ENCODE data around the gene MOCOS.
A peak's percentile ranks its signal among the peaks of the same experiment; 100 is the strongest.

Gene MOCOS

DNA sequence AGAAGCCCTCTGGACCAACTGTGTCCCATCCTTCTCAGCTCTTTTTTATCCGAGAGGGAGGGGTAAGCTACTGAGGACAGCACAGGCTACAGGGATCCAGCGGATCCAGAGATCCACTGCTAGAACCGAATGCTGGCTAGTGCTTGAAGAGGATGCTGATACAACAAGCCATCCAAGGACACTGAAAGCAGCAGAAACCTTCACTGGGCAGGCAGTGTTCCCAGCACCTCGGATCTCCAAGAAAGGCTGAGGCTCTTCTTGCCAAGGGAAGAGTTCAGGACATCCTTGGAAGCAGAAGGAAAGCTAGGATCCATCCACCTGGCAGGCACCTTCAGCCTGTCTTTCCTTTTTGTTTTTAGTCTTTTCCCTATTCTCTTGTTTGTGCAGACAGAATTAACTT, 97.0 kb downstream of the MOCOS start:
- no peak overlapping the region for H3K4me3 ChIP-seq (ENCODE audit: low read length in 2 of 2)
- no peaks in the 10 kb centered on the region for H3K9me3 ChIP-seq (ENCODE audit: control insufficient read depth in 2 of 2, low read length in 2 of 2)
- no peak overlapping the region for H3K27ac ChIP-seq (ENCODE audit: low read depth in 2 of 2, low read length in 2 of 2)
- H3K36me3 ChIP-seq (ENCODE audit: control insufficient read depth in 2 of 2, insufficient read depth in 2 of 2, low read length in 2 of 2) = no peaks in the 10 kb centered on the region
- no peak overlapping the region for H3K9ac ChIP-seq (ENCODE audit: low read depth in 1 of 2, low read length in 2 of 2)
- peaks cover 0 to 2% of the 10 kb centered on the region in 2 donors for H3K27me3 ChIP-seq (ENCODE audit: control insufficient read depth in 2 of 2, insufficient read depth in 2 of 2, low read length in 2 of 2)
- H3K4me1 ChIP-seq (ENCODE audit: control insufficient read depth in 2 of 2, insufficient read depth in 2 of 2, low read length in 2 of 2) = no peaks in the 10 kb centered on the region

- Histone ChIP-seq H3K9me3 (ENCODE audit: control insufficient read depth in 2 of 2, low read length in 2 of 2) (no peaks in the 10 kb centered on the region), H3K36me3 (ENCODE audit: control insufficient read depth in 2 of 2, insufficient read depth in 2 of 2, low read length in 2 of 2) (no peaks in the 10 kb centered on the region), H3K4me1 (ENCODE audit: control insufficient read depth in 2 of 2, insufficient read depth in 2 of 2, low read length in 2 of 2) (no peaks in the 10 kb centered on the region), H3K27me3 (ENCODE audit: control insufficient read depth in 2 of 2, insufficient read depth in 2 of 2, low read length in 2 of 2) (peaks cover 0 to 2% of the 10 kb centered on the region in 2 donors), H3K9ac (ENCODE audit: low read depth in 1 of 2, low read length in 2 of 2) (no peak overlapping the region), H3K27ac (ENCODE audit: low read depth in 2 of 2, low read length in 2 of 2) (no peak overlapping the region), H3K4me3 (ENCODE audit: low read length in 2 of 2) (no peak overlapping the region)
Observed at GRCh38 chr18:36284671-36285295, 97.5 kb downstream of the MOCOS start.

GRCh38 chr18:36287653-36288052, 100.4 kb downstream of the MOCOS start:
- peaks cover 0 to 2% of the 10 kb centered on the region in 2 donors for H3K27me3 ChIP-seq (ENCODE audit: control insufficient read depth in 2 of 2, insufficient read depth in 2 of 2, low read length in 2 of 2)
- H3K9me3 ChIP-seq (ENCODE audit: control insufficient read depth in 2 of 2, low read length in 2 of 2) = no peaks in the 10 kb centered on the region
- H3K27ac ChIP-seq (ENCODE audit: low read depth in 2 of 2, low read length in 2 of 2) = no peak overlapping the region
- H3K4me3 ChIP-seq (ENCODE audit: low read length in 2 of 2) = no peak overlapping the region
- no peak overlapping the region for H3K9ac ChIP-seq (ENCODE audit: low read depth in 1 of 2, low read length in 2 of 2)
- H3K4me1 ChIP-seq (ENCODE audit: control insufficient read depth in 2 of 2, insufficient read depth in 2 of 2, low read length in 2 of 2) = no peaks in the 10 kb centered on the region
- no peaks in the 10 kb centered on the region for H3K36me3 ChIP-seq (ENCODE audit: control insufficient read depth in 2 of 2, insufficient read depth in 2 of 2, low read length in 2 of 2)

DNA sequence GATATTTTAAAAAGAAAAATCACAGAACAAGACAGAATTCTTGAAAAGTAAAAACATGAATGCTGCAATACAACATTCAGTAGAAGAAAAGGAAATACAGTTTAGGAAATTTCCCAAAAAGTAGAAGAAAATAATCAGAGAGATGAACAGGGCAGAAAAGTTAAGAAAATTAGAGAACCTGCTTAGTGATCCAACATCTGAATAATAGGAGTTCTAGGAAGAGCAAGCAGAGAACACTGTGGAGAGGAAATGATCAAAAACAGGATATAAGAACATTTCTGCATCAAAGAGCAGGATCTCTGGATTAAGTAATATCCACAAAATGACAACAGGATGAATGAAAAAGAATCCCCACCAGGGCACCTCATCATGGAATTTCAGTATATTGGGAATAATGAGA, 101.4 kb downstream of the MOCOS start:
- H3K9ac ChIP-seq (ENCODE audit: low read depth in 1 of 2, low read length in 2 of 2) = no peak overlapping the region
- no peaks in the 10 kb centered on the region for H3K9me3 ChIP-seq (ENCODE audit: control insufficient read depth in 2 of 2, low read length in 2 of 2)
- H3K27ac ChIP-seq (ENCODE audit: low read depth in 2 of 2, low read length in 2 of 2) = no peak overlapping the region
- no peaks in the 10 kb centered on the region for H3K4me1 ChIP-seq (ENCODE audit: control insufficient read depth in 2 of 2, insufficient read depth in 2 of 2, low read length in 2 of 2)
- no peaks in the 10 kb centered on the region for H3K36me3 ChIP-seq (ENCODE audit: control insufficient read depth in 2 of 2, insufficient read depth in 2 of 2, low read length in 2 of 2)
- no peaks in the 10 kb centered on the region for H3K27me3 ChIP-seq (ENCODE audit: control insufficient read depth in 2 of 2, insufficient read depth in 2 of 2, low read length in 2 of 2)
- no peak overlapping the region for H3K4me3 ChIP-seq (ENCODE audit: low read length in 2 of 2)

GRCh38 chr18:36294031-36294430, 106.7 kb downstream of the MOCOS start:
- peaks cover 14 to 15% of the 10 kb centered on the region in 2 donors for H3K27me3 ChIP-seq (ENCODE audit: control insufficient read depth in 2 of 2, insufficient read depth in 2 of 2, low read length in 2 of 2)
- no peaks in the 10 kb centered on the region for H3K36me3 ChIP-seq (ENCODE audit: control insufficient read depth in 2 of 2, insufficient read depth in 2 of 2, low read length in 2 of 2)
- peaks cover 3 to 7% of the 10 kb centered on the region in 2 donors for H3K4me1 ChIP-seq (ENCODE audit: control insufficient read depth in 2 of 2, insufficient read depth in 2 of 2, low read length in 2 of 2)
- no peaks in the 10 kb centered on the region for H3K9me3 ChIP-seq (ENCODE audit: control insufficient read depth in 2 of 2, low read length in 2 of 2)
- H3K27ac ChIP-seq (ENCODE audit: low read depth in 2 of 2, low read length in 2 of 2) = no peak overlapping the region
- no peak overlapping the region for H3K9ac ChIP-seq (ENCODE audit: low read depth in 1 of 2, low read length in 2 of 2)
- H3K4me3 ChIP-seq (ENCODE audit: low read length in 2 of 2) = no peak overlapping the region

DNA sequence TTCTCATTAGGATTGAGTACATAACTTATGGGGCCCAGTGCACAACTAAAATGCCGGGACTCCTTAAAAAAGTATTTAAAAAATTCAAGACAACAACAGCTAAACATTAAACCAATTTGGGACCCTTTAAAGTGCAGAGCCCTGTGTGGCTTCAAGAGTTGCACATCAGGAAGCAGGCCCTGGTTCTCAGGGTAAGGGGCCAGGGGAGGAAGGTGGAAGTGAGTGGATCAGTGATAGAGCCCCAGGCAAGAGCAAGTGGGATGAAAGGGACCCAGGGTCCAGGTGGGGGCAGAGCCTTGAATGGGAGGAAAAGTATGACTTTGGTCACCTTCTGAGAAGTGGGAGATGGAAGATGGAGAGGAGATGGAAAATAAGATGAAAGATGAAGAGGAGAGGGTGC, 107.9 kb downstream of the MOCOS start:
- H3K9ac ChIP-seq (ENCODE audit: low read depth in 1 of 2, low read length in 2 of 2) = no peak overlapping the region
- H3K27me3 ChIP-seq (ENCODE audit: control insufficient read depth in 2 of 2, insufficient read depth in 2 of 2, low read length in 2 of 2) = peaks cover 19 to 23% of the 10 kb centered on the region in 2 donors
- H3K9me3 ChIP-seq (ENCODE audit: control insufficient read depth in 2 of 2, low read length in 2 of 2) = no peaks in the 10 kb centered on the region
- H3K4me1 ChIP-seq (ENCODE audit: control insufficient read depth in 2 of 2, insufficient read depth in 2 of 2, low read length in 2 of 2) = peaks cover 3 to 7% of the 10 kb centered on the region in 2 donors
- H3K27ac ChIP-seq (ENCODE audit: low read depth in 2 of 2, low read length in 2 of 2) = no peak overlapping the region
- H3K4me3 ChIP-seq (ENCODE audit: low read length in 2 of 2) = no peak overlapping the region
- H3K36me3 ChIP-seq (ENCODE audit: control insufficient read depth in 2 of 2, insufficient read depth in 2 of 2, low read length in 2 of 2) = no peaks in the 10 kb centered on the region

DNA sequence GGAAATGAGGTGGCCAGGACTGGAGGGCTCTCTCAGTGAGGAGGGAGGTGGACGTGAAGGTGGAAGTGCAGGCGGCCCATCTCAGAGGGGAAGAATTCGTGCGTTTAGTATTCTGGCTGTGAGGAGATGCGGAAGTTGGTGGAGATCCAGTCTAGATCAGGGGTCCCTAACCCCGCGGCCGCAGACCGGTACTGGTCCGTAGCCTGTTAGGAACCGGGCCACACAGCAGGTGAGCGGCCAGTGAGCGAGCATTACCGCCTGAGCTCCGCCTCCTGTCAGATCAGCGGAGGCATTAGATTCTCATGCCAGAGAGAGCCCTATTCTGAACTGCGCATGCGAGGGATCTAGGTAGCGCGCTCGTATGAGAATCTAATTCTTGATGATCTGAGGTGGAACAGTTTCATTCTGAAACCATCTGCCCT, 108.6 kb downstream of the MOCOS start:
- Histone ChIP-seq H3K4me1 (ENCODE audit: control insufficient read depth in 2 of 2, insufficient read depth in 2 of 2, low read length in 2 of 2) (peaks cover 3 to 7% of the 10 kb centered on the region in 2 donors), H3K9ac (ENCODE audit: low read depth in 1 of 2, low read length in 2 of 2) (no peak overlapping the region), H3K36me3 (ENCODE audit: control insufficient read depth in 2 of 2, insufficient read depth in 2 of 2, low read length in 2 of 2) (no peaks in the 10 kb centered on the region), H3K27ac (ENCODE audit: low read depth in 2 of 2, low read length in 2 of 2) (no peak overlapping the region), H3K27me3 (ENCODE audit: control insufficient read depth in 2 of 2, insufficient read depth in 2 of 2, low read length in 2 of 2) (peaks cover 19 to 23% of the 10 kb centered on the region in 2 donors), H3K4me3 (ENCODE audit: low read length in 2 of 2) (no peak overlapping the region), H3K9me3 (ENCODE audit: control insufficient read depth in 2 of 2, low read length in 2 of 2) (no peaks in the 10 kb centered on the region)

GRCh38 chr18:36296650-36297416, 109.5 kb downstream of the MOCOS start:
- peak overlapping the region; percentile 6 to 21 for H3K9ac ChIP-seq (ENCODE audit: low read depth in 1 of 2, low read length in 2 of 2)
- H3K27me3 ChIP-seq (ENCODE audit: control insufficient read depth in 2 of 2, insufficient read depth in 2 of 2, low read length in 2 of 2) = peaks cover 20 to 23% of the 10 kb centered on the region in 2 donors
- no peak overlapping the region for H3K27ac ChIP-seq (ENCODE audit: low read depth in 2 of 2, low read length in 2 of 2)
- H3K9me3 ChIP-seq (ENCODE audit: control insufficient read depth in 2 of 2, low read length in 2 of 2) = no peaks in the 10 kb centered on the region
- peaks cover 3 to 7% of the 10 kb centered on the region in 2 donors for H3K4me1 ChIP-seq (ENCODE audit: control insufficient read depth in 2 of 2, insufficient read depth in 2 of 2, low read length in 2 of 2)
- peak overlapping the region; percentile 50 to 62 for H3K4me3 ChIP-seq (ENCODE audit: low read length in 2 of 2)
- H3K36me3 ChIP-seq (ENCODE audit: control insufficient read depth in 2 of 2, insufficient read depth in 2 of 2, low read length in 2 of 2) = no peaks in the 10 kb centered on the region

DNA sequence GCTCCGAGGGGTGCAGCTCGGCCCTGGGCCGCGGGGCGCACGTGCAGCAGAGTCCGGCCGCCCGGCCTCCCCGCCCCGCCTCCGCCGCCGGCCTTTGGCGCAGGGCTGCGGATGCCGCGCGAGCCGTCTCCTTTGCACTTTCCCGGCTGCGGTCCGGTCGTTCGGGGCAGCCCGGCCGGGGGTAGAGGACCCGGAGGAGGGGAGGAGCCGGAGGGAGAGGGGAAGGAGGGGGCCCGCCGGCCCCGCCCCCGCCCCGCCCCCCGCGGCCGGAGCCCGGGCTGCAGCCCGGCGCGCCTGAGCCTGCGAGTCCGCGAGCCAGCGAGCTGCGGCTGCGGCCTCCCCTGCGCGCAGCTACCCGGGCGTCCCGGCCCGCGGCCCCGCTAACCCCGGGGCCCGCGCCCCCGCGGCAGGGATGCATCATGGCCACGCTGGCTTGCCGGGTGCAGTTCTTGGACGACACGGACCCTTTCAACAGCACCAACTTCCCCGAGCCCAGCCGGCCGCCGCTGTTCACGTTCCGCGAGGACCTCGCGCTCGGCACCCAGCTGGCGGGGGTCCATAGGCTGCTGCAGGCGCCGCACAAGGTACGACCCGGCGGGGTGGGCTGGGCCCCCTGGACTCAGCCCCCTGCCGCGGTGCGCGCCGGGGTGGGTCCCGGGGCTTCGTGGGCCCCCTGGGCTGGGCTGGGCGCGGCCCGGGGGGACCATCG, 110.3 kb downstream of the MOCOS start, which contains the start of gene FHOD3:
FHOD3 (plus strand) TSS at position 297 of the 709 bp plus-strand sequence; CDS start at position 420, 123 bp downstream.
- Histone ChIP-seq H3K36me3 (ENCODE audit: control insufficient read depth in 2 of 2, insufficient read depth in 2 of 2, low read length in 2 of 2) (no peaks in the 10 kb centered on the region), H3K9ac (ENCODE audit: low read depth in 1 of 2, low read length in 2 of 2) (peak within 1 kb of the TSS; percentile 6 to 33), H3K4me3 (ENCODE audit: low read length in 2 of 2) (peak within 1 kb of the TSS; percentile 50 to 65), H3K4me1 (ENCODE audit: control insufficient read depth in 2 of 2, insufficient read depth in 2 of 2, low read length in 2 of 2) (peaks cover 3 to 7% of the 10 kb centered on the region in 2 donors), H3K27ac (ENCODE audit: low read depth in 2 of 2, low read length in 2 of 2) (no peak within 1 kb of the TSS), H3K27me3 (ENCODE audit: control insufficient read depth in 2 of 2, insufficient read depth in 2 of 2, low read length in 2 of 2) (peaks cover 21 to 23% of the 10 kb centered on the region in 2 donors), H3K9me3 (ENCODE audit: control insufficient read depth in 2 of 2, low read length in 2 of 2) (no peaks in the 10 kb centered on the region)
